ENCODE results near the gene CCIN.
"Not testable (repeated sequence)": the region's sequence is repeated elsewhere in the genome, so short reads cannot be mapped to it uniquely, and the experiment has no call there.

Gene CCIN

GRCh38 chr9:36158917-36159316 lies 10.3 kb upstream of the CCIN start:
- TF ChIP-seq, protein P1, sequence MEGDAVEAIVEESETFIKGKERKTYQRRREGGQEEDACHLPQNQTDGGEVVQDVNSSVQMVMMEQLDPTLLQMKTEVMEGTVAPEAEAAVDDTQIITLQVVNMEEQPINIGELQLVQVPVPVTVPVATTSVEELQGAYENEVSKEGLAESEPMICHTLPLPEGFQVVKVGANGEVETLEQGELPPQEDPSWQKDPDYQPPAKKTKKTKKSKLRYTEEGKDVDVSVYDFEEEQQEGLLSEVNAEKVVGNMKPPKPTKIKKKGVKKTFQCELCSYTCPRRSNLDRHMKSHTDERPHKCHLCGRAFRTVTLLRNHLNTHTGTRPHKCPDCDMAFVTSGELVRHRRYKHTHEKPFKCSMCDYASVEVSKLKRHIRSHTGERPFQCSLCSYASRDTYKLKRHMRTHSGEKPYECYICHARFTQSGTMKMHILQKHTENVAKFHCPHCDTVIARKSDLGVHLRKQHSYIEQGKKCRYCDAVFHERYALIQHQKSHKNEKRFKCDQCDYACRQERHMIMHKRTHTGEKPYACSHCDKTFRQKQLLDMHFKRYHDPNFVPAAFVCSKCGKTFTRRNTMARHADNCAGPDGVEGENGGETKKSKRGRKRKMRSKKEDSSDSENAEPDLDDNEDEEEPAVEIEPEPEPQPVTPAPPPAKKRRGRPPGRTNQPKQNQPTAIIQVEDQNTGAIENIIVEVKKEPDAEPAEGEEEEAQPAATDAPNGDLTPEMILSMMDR (IDR thresholded peaks at IDR 0.05) = no peak
- H3K27ac ChIP-seq = peak overlapping the region; percentile 46 to 79

DNA sequence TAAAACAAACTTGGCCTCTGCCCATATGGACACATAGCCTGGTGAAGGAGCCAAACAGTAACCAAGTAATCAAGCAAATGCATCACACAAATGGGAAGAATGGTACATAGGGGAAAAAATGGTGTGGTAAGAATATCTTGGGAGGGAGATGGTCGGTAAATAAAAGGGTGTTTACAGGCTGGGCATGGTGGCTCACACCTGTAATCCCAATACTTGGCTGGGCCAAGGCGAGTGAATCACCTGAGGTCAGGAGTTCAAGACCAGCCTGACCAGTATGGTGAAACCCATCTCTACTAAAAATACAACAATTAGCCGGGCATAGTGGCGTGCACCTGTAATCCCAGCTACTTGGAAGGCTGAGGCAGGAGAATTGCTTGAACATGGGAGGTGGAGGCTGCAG lies 9.7 kb upstream of the CCIN start:
- not testable (repeated sequence) for DNase-seq (ENCODE audit: low spot score); H3K4me3 ChIP-seq
- peak overlapping the region; percentile 46 to 79 for H3K27ac ChIP-seq

More at GRCh38 chr9:36158917-36159316, 10.3 kb upstream of the CCIN start:
- DNase-seq (ENCODE audit: low spot score) = no peak
- H3K4me3 ChIP-seq = no peak overlapping the region

DNA sequence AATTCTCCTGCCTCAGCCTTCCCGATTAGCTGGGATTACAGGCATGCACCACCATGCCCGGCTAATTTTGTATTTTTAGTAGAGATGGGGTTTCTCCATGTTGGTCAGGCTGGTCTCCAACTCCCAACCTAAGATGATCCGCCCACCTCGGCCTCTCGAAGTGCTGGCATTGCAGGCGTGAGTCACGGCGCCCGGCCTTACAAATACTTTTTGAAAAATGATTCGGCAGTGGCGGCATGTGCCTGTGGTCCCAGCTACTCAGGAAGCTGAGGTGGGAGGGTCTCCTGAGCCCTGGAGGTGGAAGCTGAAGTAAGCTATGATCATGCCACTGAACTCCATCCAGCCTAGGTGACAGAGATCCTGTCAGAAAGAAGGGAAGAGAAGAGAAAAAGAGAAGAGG lies 9.1 kb upstream of the CCIN start:
- not testable (repeated sequence) for H3K4me3 ChIP-seq; H3K27ac ChIP-seq; DNase-seq (ENCODE audit: low spot score)

GRCh38 chr9:36161187-36161586 lies 8.0 kb upstream of the CCIN start:
- TF ChIP-seq, protein P1 (IDR thresholded peaks at IDR 0.05) = no peak
- no peak for DNase-seq (ENCODE audit: low spot score)
- Histone ChIP-seq H3K27ac (peak overlapping the region; percentile 52 to 67), H3K4me3 (no peak overlapping the region)

DNA sequence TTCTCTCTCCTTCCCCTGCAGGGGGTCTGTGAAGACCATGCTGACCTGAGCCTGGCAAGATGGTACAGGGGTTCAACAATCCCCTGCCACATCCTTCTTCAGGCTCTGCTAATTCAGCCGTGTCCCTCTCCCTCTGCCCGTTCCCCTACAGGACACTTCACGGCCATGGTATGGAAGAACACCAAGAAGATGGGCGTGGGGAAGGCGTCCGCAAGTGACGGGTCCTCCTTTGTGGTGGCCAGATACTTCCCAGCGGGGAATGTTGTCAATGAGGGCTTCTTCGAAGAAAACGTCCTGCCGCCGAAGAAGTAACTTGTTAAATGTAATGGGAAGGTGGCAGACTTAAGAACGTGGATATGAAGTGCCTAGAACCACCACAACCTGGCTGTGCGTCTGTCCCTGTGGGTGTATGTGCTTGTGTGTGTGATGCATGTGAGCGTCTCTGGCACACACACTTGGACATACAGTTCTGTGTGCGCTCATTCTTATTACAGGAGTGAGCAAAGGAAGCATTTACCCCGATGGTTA lies 6.9 kb upstream of the CCIN start:
- Histone ChIP-seq H3K4me3 (no peak overlapping the region), H3K27ac (peak overlapping the region; percentile 61 to 67)
- TF ChIP-seq, protein P1 (IDR thresholded peaks at IDR 0.05) = no peak
- DNase-seq (ENCODE audit: low spot score) = no peak

- TF ChIP-seq, protein P1 (IDR thresholded peaks at IDR 0.05) = no peak
- Histone ChIP-seq H3K4me3 (no peak overlapping the region), H3K27ac (peak overlapping the region; percentile 61 to 86)
- no peak for DNase-seq (ENCODE audit: low spot score)
These were observed 6.0 kb upstream of the CCIN start for GRCh38 chr9:36163049-36163785.

DNA sequence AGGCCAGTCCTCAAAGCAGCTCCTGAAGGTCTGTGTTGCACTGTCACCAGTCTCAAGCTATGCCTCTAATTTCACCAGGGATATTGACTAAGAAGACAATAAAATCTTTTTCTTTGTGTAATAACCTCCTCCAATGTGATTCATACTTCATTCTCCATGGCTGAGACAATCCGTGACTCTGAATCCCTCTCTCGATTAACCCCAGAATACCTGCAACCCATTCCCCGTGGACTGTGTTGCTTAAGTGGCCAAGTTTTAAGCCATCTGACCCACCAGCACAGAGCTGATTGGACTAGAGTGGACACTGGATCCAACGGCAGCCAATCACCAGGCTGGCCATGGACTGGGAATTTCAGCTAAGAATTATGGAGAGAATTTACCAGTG lies 5.4 kb upstream of the CCIN start:
- H3K27ac ChIP-seq = peak overlapping the region; percentile 61 to 86
- no peak overlapping the region for H3K4me3 ChIP-seq
- TF ChIP-seq, protein P1 (IDR thresholded peaks at IDR 0.05) = no peak
- DNase-seq (ENCODE audit: low spot score) = no peak

GRCh38 chr9:36164372-36164771 lies 4.8 kb upstream of the CCIN start:
- H3K4me3 ChIP-seq = no peak overlapping the region
- TF ChIP-seq, protein P1 (IDR thresholded peaks at IDR 0.05) = no peak
- no peak for DNase-seq (ENCODE audit: low spot score)
- H3K27ac ChIP-seq = peak overlapping the region in 1 of 2 donors; percentile 86
